HFFc6 (cell line): ENCODE data around the gene USH1C. TPM values are rescaled to one million over a fixed set of nuclear protein-coding genes. Genes with fewer than 3 reads are reported as not detected.

Source experiments
- DNase-seq: peaks from one replicate; pipeline ENCODE4 v3.0.0-alpha.2; 2018
- H3K27ac Mint-ChIP-seq: 2 replicates; pipeline ENCODE4 v1.8.0; 2020; ENCODE audit warnings: mild to moderate bottlenecking, mixed read lengths
- H3K27me3 Mint-ChIP-seq: 2 replicates; pipeline ENCODE4 v1.8.0; 2021; ENCODE audit warnings: mild to moderate bottlenecking, moderate library complexity, mixed read lengths; ENCODE audit not compliant: insufficient read depth
- H3K36me3 Mint-ChIP-seq: 2 replicates; pipeline ENCODE4 v1.8.0; 2021; ENCODE audit warnings: low read depth, mixed read lengths
- H3K4me1 Mint-ChIP-seq: 2 replicates; pipeline ENCODE4 v1.8.0; 2020; ENCODE audit warnings: low read depth, mixed read lengths
- H3K4me3 Mint-ChIP-seq: 2 replicates; pipeline ENCODE4 v1.8.0; 2020; ENCODE audit warnings: mild to moderate bottlenecking, moderate library complexity, mixed read lengths
- H3K9me3 Mint-ChIP-seq: 2 replicates; pipeline ENCODE4 v1.8.0; 2020; ENCODE audit warnings: mild to moderate bottlenecking, mixed read lengths
- CTCF ChIP-seq: fragments of 200-600 bp; sonication (generic); IDR thresholded peaks from 2 replicates; pipeline ENCODE4 v1.5.0; 2021; ENCODE audit warnings: antibody characterized with exemption, mild to moderate bottlenecking
- total RNA-seq, 6 experiments: library from RNA; stranded (reverse); fragmentation: NEBNext Ultra II Directional; extraction: Animal tissue kit (Norgen Biotek cat#: 25700); gene quantifications; 2 replicates in 1 of 6; 3 replicates in 5 of 6; pipeline ENCODE4 v1.2.3, GENCODE V29; 2021

The USH1C gene
- total RNA-seq, 6 experiments from 2014 or later, result not detected

GRCh38 chr11:17472467-17472866, 71.7 kb downstream of the USH1C start:
- Mint-ChIP-seq H3K36me3 (no peaks in the 10 kb centered on the region), H3K27me3 (peaks cover 35% of the 10 kb centered on the region), H3K27ac (no peak overlapping the region), H3K4me3 (no peak overlapping the region), H3K9me3 (no peaks in the 10 kb centered on the region), H3K4me1 (no peaks in the 10 kb centered on the region)
- DNase-seq, result no peak
- TF ChIP-seq CTCF, result no peak

GRCh38 chr11:17471501-17471900, 72.7 kb downstream of the USH1C start:
- TF ChIP-seq CTCF, result no peak
- DNase-seq, result no peak
- no peak overlapping the region for H3K4me3 Mint-ChIP-seq
- no peaks in the 10 kb centered on the region for H3K4me1 Mint-ChIP-seq
- peaks cover 35% of the 10 kb centered on the region for H3K27me3 Mint-ChIP-seq
- H3K9me3 Mint-ChIP-seq, result no peaks in the 10 kb centered on the region
- H3K27ac Mint-ChIP-seq, result no peak overlapping the region
- no peaks in the 10 kb centered on the region for H3K36me3 Mint-ChIP-seq

GRCh38 chr11:17469998-17470397, 74.2 kb downstream of the USH1C start:
- Mint-ChIP-seq H3K9me3 (no peaks in the 10 kb centered on the region), H3K4me1 (no peaks in the 10 kb centered on the region), H3K36me3 (no peaks in the 10 kb centered on the region), H3K4me3 (no peak overlapping the region), H3K27me3 (peaks cover 30% of the 10 kb centered on the region), H3K27ac (no peak overlapping the region)
- no peak for TF ChIP-seq CTCF
- no peak for DNase-seq

- Mint-ChIP-seq H3K9me3 (no peaks in the 10 kb centered on the region), H3K4me1 (no peaks in the 10 kb centered on the region), H3K27me3 (peaks cover 19% of the 10 kb centered on the region), H3K4me3 (no peak overlapping the region), H3K36me3 (no peaks in the 10 kb centered on the region), H3K27ac (no peak overlapping the region)
- no peak for TF ChIP-seq CTCF
- DNase-seq, result no peak
These were observed 76.1 kb downstream of the USH1C start for GRCh38 chr11:17468122-17468521.

- TF ChIP-seq CTCF, result no peak
- H3K27ac Mint-ChIP-seq, result no peak overlapping the region
- peaks cover 19% of the 10 kb centered on the region for H3K27me3 Mint-ChIP-seq
- H3K4me3 Mint-ChIP-seq, result no peak overlapping the region
- DNase-seq, result no peak
- no peaks in the 10 kb centered on the region for H3K9me3 Mint-ChIP-seq
- no peaks in the 10 kb centered on the region for H3K36me3 Mint-ChIP-seq
- H3K4me1 Mint-ChIP-seq, result no peaks in the 10 kb centered on the region
These were observed 80.6 kb downstream of the USH1C start for GRCh38 chr11:17463546-17464174.

GRCh38 chr11:17462940-17463339, 81.3 kb downstream of the USH1C start:
- Mint-ChIP-seq H3K27me3 (peaks cover 24% of the 10 kb centered on the region), H3K36me3 (no peaks in the 10 kb centered on the region), H3K9me3 (no peaks in the 10 kb centered on the region), H3K27ac (no peak overlapping the region), H3K4me1 (no peaks in the 10 kb centered on the region), H3K4me3 (no peak overlapping the region)
- DNase-seq, result no peak
- TF ChIP-seq CTCF, result no peak
